Measurements from ENCODE around the gene MR1. TPM values are rescaled to one million over a fixed set of nuclear protein-coding genes. Genes with fewer than 3 reads are reported as not detected.

MR1 gene
- total and polyA plus RNA-seq, 2 donors from 2014 or later: 15.2 to 29.3 TPM

DNA sequence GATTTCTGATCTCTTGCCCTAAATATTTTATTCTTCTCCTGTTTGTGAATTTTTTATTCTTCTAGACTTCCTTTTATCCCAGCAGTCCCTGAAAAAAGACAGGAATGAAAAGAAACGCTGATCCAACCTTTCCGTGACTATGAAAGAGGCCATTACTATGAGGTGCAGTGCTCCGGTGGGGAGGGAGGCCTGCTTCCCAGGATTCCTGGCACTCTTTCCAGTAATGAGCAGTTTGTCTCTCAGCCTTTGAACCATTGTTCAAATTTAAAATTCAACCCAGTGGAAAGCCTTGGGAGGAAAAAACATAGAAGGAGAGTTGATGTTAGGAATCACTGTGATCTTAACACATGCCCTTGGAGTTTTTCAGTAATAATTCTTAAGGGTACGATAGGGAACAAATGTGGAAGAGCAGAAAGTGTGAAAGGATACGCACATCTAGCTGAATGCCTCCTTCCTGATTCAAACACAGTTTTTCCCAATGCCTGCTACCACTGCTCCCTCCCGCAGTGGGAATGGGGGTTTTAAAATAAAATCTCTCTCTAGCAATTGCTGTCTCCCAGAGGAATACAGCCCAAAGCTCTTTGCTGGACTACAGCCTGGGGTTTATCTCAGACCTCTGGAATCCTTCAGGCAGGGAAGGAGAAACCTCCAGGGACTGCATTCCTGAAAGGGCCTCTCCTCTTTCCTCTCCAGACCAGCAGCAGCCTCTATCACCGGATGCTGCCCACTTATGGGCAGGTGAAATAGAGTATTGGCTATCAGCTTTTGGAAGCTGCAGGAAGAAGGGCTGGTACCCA lies 60.8 kb downstream of the MR1 start:
- Histone ChIP-seq H3K9ac (ENCODE audit: low read length in 3 of 3) (no peak overlapping the region), H3K4me3 (ENCODE audit: low read length in 3 of 3) (no peak overlapping the region), H3K36me3 (ENCODE audit: control insufficient read depth in 2 of 3, insufficient read depth in 3 of 3, low read length in 3 of 3) (no peaks in the 10 kb centered on the region), H3K4me1 (ENCODE audit: control insufficient read depth in 2 of 3, insufficient read depth in 2 of 3, low read depth in 1 of 3, low read length in 3 of 3) (peaks cover 6 to 11% (median 7%) of the 10 kb centered on the region in 3 donors), H3K27ac (ENCODE audit: low read depth in 2 of 2, low read length in 2 of 2) (peak overlapping the region; percentile 33 to 52), H3K27me3 (ENCODE audit: control insufficient read depth, insufficient read depth, low read length) (no peaks in the 10 kb centered on the region), H3K9me3 (ENCODE audit: control insufficient read depth in 2 of 3, insufficient read depth in 1 of 3, low read length in 3 of 3) (no peaks in the 10 kb centered on the region)
- TF ChIP-seq, protein P1, sequence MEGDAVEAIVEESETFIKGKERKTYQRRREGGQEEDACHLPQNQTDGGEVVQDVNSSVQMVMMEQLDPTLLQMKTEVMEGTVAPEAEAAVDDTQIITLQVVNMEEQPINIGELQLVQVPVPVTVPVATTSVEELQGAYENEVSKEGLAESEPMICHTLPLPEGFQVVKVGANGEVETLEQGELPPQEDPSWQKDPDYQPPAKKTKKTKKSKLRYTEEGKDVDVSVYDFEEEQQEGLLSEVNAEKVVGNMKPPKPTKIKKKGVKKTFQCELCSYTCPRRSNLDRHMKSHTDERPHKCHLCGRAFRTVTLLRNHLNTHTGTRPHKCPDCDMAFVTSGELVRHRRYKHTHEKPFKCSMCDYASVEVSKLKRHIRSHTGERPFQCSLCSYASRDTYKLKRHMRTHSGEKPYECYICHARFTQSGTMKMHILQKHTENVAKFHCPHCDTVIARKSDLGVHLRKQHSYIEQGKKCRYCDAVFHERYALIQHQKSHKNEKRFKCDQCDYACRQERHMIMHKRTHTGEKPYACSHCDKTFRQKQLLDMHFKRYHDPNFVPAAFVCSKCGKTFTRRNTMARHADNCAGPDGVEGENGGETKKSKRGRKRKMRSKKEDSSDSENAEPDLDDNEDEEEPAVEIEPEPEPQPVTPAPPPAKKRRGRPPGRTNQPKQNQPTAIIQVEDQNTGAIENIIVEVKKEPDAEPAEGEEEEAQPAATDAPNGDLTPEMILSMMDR (IDR thresholded peaks at IDR 0.05; ENCODE audit: borderline replicate concordance, extremely low read depth, insufficient read depth): no peak
- peak in 2 of 5 donors; percentile 31 to 64 for DNase-seq
- intact Hi-C loops (cut with DNase I): no loop called here
- FAIRE-seq: no peak

DNA sequence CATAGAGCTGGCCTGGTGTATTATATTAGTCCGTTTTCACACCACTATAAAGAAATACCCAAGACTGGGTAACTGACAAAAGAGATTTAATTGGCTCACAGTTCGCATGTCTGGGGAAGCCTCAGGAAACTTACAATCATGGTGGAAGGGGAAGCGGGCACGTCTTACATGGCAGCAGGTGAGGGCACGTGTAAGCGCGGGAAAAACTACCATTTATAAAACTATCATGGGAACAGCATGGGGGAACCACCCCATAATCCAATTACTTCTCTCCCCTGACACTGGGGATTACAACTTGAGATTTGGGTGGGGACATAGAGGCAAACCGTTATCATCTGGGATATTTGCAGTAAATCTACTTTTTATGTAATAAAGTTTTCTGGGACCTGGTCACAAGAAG lies 61.5 kb downstream of the MR1 start:
- Histone ChIP-seq H3K4me1 (ENCODE audit: control insufficient read depth in 2 of 3, insufficient read depth in 2 of 3, low read depth in 1 of 3, low read length in 3 of 3) (peaks cover 6 to 9% (median 8%) of the 10 kb centered on the region in 3 donors), H3K36me3 (ENCODE audit: control insufficient read depth in 2 of 3, insufficient read depth in 3 of 3, low read length in 3 of 3) (no peaks in the 10 kb centered on the region), H3K9ac (ENCODE audit: low read length in 3 of 3) (no peak overlapping the region), H3K27ac (ENCODE audit: low read depth in 2 of 2, low read length in 2 of 2) (peak overlapping the region in 1 of 2 donors; percentile 33), H3K9me3 (ENCODE audit: control insufficient read depth in 2 of 3, insufficient read depth in 1 of 3, low read length in 3 of 3) (no peaks in the 10 kb centered on the region), H3K4me3 (ENCODE audit: low read length in 3 of 3) (no peak overlapping the region), H3K27me3 (ENCODE audit: control insufficient read depth, insufficient read depth, low read length) (no peaks in the 10 kb centered on the region)
- TF ChIP-seq, protein P1 (IDR thresholded peaks at IDR 0.05; ENCODE audit: borderline replicate concordance, extremely low read depth, insufficient read depth): no peak
- no peak for DNase-seq
- FAIRE-seq: no peak
- intact Hi-C loops (cut with DNase I): no loop called here

DNA sequence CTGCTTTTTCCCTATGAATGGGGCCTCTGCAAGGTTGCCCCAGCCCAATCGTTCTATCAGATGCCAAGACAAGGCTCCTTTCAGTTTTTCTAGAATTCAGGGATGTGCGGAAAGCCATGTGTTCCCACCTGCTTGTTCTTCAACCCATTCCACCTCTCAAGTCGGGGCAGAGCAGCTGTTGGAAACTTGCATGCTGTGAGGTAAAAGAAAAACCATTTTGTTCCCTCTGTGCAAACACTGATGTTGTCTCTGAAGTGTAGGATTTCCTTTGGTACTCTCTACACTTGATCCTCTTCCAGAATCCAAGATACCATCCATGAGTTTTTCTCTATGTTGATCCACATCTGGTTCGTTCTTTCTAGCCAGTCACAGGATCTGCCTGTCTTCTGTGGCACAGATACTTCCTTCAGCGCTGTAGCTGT lies 62.0 kb downstream of the MR1 start:
- H3K9ac ChIP-seq (ENCODE audit: low read length in 3 of 3): no peak overlapping the region
- H3K27ac ChIP-seq (ENCODE audit: low read depth in 2 of 2, low read length in 2 of 2): peak overlapping the region in 1 of 2 donors; percentile 58
- no peaks in the 10 kb centered on the region for H3K27me3 ChIP-seq (ENCODE audit: control insufficient read depth, insufficient read depth, low read length)
- intact Hi-C loops (cut with DNase I): no loop called here
- H3K9me3 ChIP-seq (ENCODE audit: control insufficient read depth in 2 of 3, insufficient read depth in 1 of 3, low read length in 3 of 3): no peaks in the 10 kb centered on the region
- peak in 1 of 5 donors; percentile 25 for DNase-seq
- FAIRE-seq: no peak
- H3K36me3 ChIP-seq (ENCODE audit: control insufficient read depth in 2 of 3, insufficient read depth in 3 of 3, low read length in 3 of 3): no peaks in the 10 kb centered on the region
- no peak overlapping the region for H3K4me3 ChIP-seq (ENCODE audit: low read length in 3 of 3)
- peaks cover 6 to 8% (median 7%) of the 10 kb centered on the region in 3 donors for H3K4me1 ChIP-seq (ENCODE audit: control insufficient read depth in 2 of 3, insufficient read depth in 2 of 3, low read depth in 1 of 3, low read length in 3 of 3)
- TF ChIP-seq, protein P1 (IDR thresholded peaks at IDR 0.05; ENCODE audit: borderline replicate concordance, extremely low read depth, insufficient read depth): no peak
